GM19238 (cell line): ENCODE data around the gene COL6A2.
A peak's percentile ranks its signal among the peaks of the same experiment; 100 is the strongest.
"Not testable (repeated sequence)": the region's sequence is repeated elsewhere in the genome, so short reads cannot be mapped to it uniquely, and the experiment has no call there.

Experiments
- DNase-seq: peaks from one replicate; pipeline ENCODE4 v3.0.0; 2011; ENCODE audit warnings: low spot score; ENCODE audit not compliant: insufficient read length

Gene COL6A2

DNA sequence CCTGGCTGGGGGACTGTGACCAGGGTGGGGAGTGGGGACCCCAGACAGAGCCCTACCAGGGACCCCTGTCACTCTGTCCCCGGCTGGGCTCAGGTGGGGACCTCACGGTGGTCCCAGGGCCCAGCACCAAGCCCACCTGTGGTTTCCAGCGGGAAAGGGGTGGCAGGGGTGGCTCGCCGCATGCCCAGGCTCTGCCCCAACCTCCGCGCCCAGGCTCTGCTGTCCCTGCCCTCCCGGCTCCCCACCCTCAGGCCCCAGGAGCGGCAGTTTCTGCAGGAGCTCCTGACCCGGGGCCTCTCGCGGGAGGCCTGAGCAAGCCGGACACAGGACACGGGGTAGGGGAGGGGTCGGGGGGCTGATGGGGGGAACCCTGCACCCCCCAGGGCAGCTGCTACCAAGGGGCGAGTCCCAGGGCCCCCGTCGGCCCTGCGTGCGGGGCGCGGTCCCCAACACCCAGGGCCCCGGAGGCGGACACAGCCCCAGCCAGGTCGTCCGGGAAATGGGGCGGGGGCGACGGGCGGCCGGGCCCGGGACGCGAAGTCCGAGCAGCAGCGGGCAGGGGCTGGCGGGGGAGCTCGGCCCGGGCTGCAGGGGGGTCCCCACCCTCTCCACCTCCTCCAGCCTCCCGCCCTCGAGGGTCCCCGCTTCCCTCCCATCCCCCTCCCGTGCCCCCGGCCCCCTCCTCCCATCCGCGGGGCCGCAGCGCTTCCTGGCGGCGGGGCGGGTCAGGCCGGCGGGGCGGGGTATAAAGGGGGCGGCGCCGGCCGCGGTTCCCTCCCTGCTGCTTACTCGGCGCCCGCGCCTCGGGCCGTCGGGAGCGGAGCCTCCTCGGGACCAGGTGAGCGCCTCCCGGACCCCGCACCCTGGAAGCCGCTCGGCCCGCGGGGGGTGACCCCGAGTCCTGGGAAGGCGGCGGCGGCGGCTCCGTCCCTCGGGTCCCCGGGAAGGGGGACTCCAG, at the start of gene COL6A2:
Gene COL6A2 (plus strand): TSS at position 777 of the 958 bp plus-strand sequence.
- DNase-seq: peak; percentile 30

DNA sequence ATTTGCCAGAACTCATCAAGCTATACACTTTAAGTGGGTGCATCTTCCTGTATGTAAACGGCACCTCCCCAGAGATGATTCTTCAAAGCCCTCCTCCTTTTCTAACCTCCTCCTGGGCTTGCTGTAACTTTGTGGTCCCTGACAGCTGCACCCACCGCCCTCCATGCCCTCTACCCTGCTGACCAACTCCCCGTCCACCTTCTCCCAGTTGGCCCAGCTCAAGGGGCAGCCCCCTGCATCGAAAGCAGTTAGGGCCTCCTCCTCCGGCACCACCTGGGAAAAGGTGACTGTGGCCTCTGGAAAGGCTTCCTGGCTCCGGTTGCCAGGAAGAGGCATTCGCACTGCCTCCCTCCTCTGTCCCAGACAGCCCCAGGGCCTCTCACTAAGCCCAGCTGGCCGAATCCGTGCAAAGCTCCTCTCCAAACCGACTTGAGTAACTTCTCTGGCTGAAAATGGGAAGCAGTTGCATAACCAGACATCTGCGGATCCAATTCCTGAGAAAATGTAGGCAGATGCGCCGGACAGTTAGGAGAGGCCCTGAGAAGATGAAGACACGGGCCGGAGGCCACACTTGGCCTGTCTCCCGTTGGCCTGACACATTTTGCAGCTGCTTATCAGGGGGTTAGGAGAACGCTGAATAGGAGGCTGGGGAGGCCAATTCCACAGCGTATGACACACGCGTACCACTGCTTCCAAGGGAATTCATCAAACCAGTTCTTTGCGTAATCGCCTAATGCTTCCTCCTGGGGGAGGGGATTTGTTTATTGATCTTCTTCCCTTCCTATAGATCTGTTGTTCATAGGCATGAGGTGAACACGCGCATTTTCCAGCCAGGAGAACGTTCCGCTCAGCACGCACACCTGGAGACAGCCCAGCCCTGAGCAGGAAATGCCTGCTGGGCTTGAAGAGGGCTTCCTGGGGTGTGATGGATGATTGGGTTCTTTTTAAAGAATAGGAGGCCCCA, 48.7 kb upstream of the COL6A2 start:
- DNase-seq: no peak

GRCh38 chr21:46049890-46050667, 47.8 kb upstream of the COL6A2 start:
- no peak for DNase-seq

GRCh38 chr21:46050668-46051378, 47.1 kb upstream of the COL6A2 start:
- DNase-seq: no peak

GRCh38 chr21:46051379-46051770, 46.5 kb upstream of the COL6A2 start:
- DNase-seq: no peak

DNA sequence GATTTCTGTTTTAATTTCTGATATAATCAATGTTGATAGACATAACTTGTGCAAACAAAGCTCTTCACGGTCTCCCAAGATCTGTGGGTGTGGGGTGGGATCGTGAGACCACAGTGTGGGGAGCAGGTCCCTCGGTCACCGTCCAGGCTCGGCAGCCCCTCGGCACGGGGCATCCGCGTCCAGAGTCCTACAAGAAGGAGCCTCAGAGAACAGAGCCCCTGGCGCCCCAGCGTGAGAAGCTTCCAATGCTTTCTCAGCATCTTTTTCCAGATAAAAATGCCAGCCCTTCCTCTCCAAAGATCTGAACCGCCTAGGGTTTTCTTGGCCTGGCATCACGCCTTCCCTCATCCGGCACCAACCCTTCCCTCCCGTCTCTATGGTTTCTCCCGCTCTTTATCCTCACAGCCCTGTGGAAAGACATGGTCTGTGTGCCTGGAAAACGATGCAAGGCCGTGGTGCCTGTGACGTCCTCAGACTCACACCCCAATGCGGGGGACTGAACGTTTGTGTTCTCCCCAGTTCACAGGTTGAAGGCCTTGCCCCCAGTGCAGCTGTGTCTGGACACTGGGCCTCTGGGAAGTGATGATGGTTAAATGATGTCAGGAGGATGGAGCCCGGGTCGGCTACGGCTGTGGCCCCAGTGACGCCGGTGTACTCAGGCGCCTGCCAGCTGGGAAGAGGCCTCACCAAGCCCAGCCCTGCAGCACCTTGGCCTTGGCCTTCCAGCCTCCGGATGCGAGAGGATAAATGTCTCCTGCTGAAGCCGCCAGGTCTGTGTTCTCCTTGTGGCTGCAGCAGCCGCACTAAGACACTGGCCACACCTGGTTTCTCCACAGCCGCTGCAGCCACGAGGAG, 45.9 kb upstream of the COL6A2 start:
- no peak for DNase-seq

- DNase-seq: no peak
Observed at GRCh38 chr21:46052703-46053651, 44.9 kb upstream of the COL6A2 start.

DNA sequence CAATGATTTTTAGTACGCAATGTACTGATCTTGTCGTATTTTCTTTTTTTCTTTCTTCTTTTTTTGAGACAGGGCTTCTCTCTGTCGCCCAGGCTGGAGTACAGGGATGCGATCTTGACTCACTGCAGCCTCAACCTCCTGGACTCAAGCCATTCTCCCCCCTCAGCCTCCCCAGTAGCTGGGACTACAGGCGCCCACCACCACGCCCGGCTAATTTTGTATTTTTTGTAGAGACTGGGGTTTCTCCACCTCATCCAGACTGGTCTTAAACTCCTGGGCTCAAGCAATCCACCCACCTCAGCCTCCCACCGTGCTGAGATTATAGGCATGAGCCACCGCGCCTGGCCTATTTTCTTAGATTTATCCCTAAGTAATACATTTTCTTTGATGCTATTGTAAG, 43.9 kb upstream of the COL6A2 start:
- no peak for DNase-seq

- DNase-seq: no peak
Observed at GRCh38 chr21:46054451-46054881, 43.4 kb upstream of the COL6A2 start.

GRCh38 chr21:46055863-46056281, 42.0 kb upstream of the COL6A2 start:
- DNase-seq: no peak

DNA sequence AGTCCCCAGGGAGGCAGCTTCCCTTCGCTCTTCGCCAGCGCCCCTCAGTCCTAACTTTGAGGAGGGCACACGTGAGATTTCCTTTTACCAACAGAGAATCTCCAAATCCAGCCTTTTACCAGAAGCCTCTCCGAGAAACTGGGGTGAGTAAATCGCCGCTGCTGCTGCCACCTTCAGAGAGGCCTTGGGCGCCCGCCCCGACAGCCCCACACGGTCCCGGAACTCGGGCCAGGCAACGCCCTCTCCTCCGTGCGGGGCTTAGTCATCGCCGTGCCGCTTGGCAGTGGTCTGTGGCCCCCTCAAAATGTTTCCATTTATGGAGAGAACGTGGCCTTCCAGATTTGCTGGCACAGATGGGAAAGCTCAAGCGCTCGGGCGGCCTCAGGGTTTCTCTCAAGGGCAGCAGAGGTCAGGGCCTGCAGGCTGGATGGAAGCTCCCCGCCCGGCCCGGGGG, 41.4 kb upstream of the COL6A2 start:
- DNase-seq: no peak

GRCh38 chr21:46057111-46057709, 40.7 kb upstream of the COL6A2 start:
- DNase-seq: no peak

GRCh38 chr21:46057710-46058241, 40.1 kb upstream of the COL6A2 start:
- no peak for DNase-seq

GRCh38 chr21:46058431-46059145, 39.3 kb upstream of the COL6A2 start:
- no peak for DNase-seq

DNA sequence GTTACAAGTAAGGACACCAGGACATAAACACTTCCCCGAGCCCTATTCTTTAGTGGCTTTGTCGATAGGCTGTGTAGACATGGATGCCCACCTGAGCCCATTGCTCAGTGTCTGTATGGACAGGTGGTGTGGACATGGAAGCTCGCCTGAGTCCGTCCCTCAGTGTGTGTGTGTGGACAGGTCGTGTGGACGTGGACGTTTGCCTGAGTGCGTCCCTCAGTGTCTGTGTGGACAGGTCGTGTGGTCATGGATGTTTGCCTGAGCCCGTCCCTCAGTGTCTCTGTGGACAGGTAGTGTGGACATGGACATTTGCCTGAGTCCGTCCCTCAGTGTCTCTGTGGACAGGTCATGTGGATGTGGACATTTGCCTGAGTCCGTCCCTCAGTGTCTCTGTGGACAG, 38.7 kb upstream of the COL6A2 start:
- DNase-seq: no peak

DNA sequence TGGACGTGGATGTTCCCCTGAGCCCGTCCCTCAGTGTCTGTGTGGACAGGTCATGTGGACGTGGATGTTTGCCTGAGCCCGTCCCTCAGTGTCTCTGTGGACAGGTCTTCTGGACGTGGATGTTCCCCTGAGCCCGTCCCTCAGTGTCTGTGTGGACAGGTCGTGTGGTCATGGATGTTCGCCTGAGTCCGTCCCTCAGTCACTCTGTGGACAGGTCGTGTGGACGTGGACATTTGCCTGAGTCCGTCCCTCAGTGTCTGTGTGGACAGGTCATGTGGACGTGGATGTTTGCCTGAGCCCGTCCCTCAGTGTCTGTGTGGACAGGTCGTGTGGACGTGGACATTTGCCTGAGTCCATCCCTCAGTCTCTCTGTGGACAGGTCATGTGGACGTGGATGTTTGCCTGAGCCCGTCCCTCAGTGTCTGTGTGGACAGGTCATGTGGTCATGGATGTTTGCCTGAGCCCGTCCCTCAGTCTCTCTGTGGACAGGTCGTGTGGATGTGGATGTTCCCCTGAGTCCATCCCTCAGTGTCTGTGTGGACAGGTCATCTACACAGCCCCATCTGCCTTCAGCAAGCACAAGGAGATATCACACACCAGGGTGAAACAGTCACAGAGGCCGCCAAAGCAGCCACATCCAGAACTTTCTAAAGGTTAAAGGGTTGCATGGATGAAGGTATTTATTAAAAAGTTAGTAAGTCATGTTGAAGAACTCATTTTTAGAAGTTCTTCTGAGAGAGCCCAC, 38.0 kb upstream of the COL6A2 start:
- not testable (repeated sequence) for DNase-seq
